GM21423 (cell line): Measurements from ENCODE around the gene EZH1.

Experiments used
- ATAC-seq: cut with Tn5 transposase; IDR thresholded peaks from one replicate; pipeline ENCODE4 v1.9.1; 2021; ENCODE audit warnings: mild to moderate bottlenecking, moderate library complexity; ENCODE audit not compliant: unreplicated experiment

EZH1 gene

GRCh38 chr17:42725143-42725542, 19.7 kb downstream of the EZH1 start:
- no peak for ATAC-seq

- no peak for ATAC-seq
These were observed 21.2 kb downstream of the EZH1 start for GRCh38 chr17:42723636-42724035.

- ATAC-seq = no peak
These were observed 23.8 kb downstream of the EZH1 start for GRCh38 chr17:42720996-42721583.

- ATAC-seq = no peak
These were observed 35.3 kb downstream of the EZH1 start for GRCh38 chr17:42709561-42709960.

- ATAC-seq = no peak
These were observed 36.3 kb downstream of the EZH1 start for GRCh38 chr17:42708588-42708987.

GRCh38 chr17:42706732-42707131, 38.1 kb downstream of the EZH1 start:
- no peak for ATAC-seq

GRCh38 chr17:42704837-42705494, 39.9 kb downstream of the EZH1 start:
- peak; percentile 62 for ATAC-seq

GRCh38 chr17:42704490-42704836, 40.4 kb downstream of the EZH1 start:
- peak; percentile 17 for ATAC-seq

GRCh38 chr17:42702446-42702845, 42.4 kb downstream of the EZH1 start:
- no peak for ATAC-seq

GRCh38 chr17:42700586-42701289, 44.1 kb downstream of the EZH1 start:
- no peak for ATAC-seq

GRCh38 chr17:42699415-42699740, 45.5 kb downstream of the EZH1 start:
- no peak for ATAC-seq

- no peak for ATAC-seq
These were observed 46.0 kb downstream of the EZH1 start for GRCh38 chr17:42698736-42699414.

GRCh38 chr17:42697108-42697811, 47.6 kb downstream of the EZH1 start:
- ATAC-seq = no peak

- ATAC-seq = no peak
These were observed 49.3 kb downstream of the EZH1 start for GRCh38 chr17:42695500-42695899.

GRCh38 chr17:42694524-42694923, 50.3 kb downstream of the EZH1 start:
- ATAC-seq = no peak

- ATAC-seq = no peak
These were observed 52.4 kb downstream of the EZH1 start for GRCh38 chr17:42692489-42692888.

- no peak for ATAC-seq
These were observed 53.8 kb downstream of the EZH1 start for GRCh38 chr17:42691021-42691545.

GRCh38 chr17:42690596-42690995, 54.2 kb downstream of the EZH1 start:
- ATAC-seq = no peak

- no peak for ATAC-seq
These were observed 57.0 kb downstream of the EZH1 start for GRCh38 chr17:42687707-42688320.

GRCh38 chr17:42686520-42687128, 58.2 kb downstream of the EZH1 start:
- no peak for ATAC-seq
